Astrocyte (in vitro differentiated cells and primary cell): ENCODE data around the gene R3HCC1L.

Experiments used
- CTCF ChIP-seq: IDR thresholded peaks from 2 replicates; pipeline ENCODE4 v1.5.1; 2011; ENCODE audit warnings: low read depth, mild to moderate bottlenecking, inconsistent platforms, low read length, moderate library complexity; ENCODE audit not compliant: insufficient read depth
- EZH2 ChIP-seq: IDR thresholded peaks from 2 replicates; pipeline ENCODE4 v1.6.1; 2012; ENCODE audit warnings: mild to moderate bottlenecking, low read length, inconsistent platforms; ENCODE audit not compliant: insufficient read depth

GRCh38 chr10:98261436-98262277 lies 127.2 kb downstream of the R3HCC1L start:
- TF ChIP-seq CTCF = no peak
- TF ChIP-seq EZH2 = no peak
